ENCODE measurements around the gene MAPRE2. TPM values are rescaled to one million over a fixed set of nuclear protein-coding genes. Genes with fewer than 3 reads are reported as not detected.

The MAPRE2 gene
- total and polyA plus RNA-seq, 2 donors (not counting 1 experiment from before 2014, with no cell fraction given) = 18.5 to 88.1 TPM

DNA sequence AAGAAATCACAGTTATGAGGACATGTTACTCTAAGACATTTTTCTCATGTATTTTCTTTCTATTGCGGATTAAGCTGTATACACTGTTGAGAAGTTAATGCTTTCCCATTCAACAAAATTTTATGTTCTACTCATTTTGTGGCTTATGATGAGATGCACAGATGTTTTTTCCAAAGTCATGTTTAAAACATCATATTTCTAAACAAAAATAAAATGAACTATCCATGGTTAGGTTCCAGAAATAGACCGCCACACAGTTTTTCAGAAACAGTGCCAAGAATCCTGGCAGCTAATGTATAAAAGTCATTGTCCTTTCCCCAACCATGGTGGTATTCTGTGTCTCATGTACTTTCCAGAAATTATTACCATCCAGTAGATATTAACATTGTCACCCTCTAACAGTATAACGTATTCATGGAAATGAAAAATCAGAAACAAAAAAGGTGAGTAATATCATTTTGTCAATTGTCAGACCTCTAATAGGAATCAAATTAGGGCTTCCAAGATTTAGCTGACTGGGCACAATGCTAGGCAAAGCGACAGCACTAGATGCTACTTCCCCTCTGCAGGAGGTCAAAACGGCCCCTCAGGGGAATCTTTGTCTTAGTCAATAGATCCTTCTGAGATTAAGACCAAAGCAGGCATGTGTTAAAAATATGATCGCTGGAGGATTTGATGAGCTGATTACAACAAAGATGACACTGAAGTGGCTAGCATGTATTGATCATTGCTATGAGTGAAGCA is 145.2 kb downstream of the MAPRE2 start:
- no peak for TF ChIP-seq EZH2 (IDR thresholded peaks at IDR 0.05; ENCODE audit: low read length, missing control alignments)
- TF ChIP-seq, protein P1, sequence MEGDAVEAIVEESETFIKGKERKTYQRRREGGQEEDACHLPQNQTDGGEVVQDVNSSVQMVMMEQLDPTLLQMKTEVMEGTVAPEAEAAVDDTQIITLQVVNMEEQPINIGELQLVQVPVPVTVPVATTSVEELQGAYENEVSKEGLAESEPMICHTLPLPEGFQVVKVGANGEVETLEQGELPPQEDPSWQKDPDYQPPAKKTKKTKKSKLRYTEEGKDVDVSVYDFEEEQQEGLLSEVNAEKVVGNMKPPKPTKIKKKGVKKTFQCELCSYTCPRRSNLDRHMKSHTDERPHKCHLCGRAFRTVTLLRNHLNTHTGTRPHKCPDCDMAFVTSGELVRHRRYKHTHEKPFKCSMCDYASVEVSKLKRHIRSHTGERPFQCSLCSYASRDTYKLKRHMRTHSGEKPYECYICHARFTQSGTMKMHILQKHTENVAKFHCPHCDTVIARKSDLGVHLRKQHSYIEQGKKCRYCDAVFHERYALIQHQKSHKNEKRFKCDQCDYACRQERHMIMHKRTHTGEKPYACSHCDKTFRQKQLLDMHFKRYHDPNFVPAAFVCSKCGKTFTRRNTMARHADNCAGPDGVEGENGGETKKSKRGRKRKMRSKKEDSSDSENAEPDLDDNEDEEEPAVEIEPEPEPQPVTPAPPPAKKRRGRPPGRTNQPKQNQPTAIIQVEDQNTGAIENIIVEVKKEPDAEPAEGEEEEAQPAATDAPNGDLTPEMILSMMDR (conservative IDR thresholded peaks at IDR 0.05 in 1 of 2, IDR thresholded peaks at IDR 0.05 in 1 of 2; ENCODE audit: low read depth in 1 of 2, low read length in 2 of 2) = no peak
- Histone ChIP-seq H4K20me1 (ENCODE audit: control insufficient read depth, extremely low read depth, insufficient read depth, low read length) (no peaks in the 10 kb centered on the region), H3K36me3 (ENCODE audit: control insufficient read depth, insufficient read depth, low read length) (no peaks in the 10 kb centered on the region), H3K27ac (ENCODE audit: insufficient read depth, low read length) (no peak overlapping the region), H3K4me2 (ENCODE audit: extremely low read depth, insufficient read depth, low read length) (no peak overlapping the region), H3K4me1 (ENCODE audit: control insufficient read depth, extremely low read depth, insufficient read depth, low read length) (no peaks in the 10 kb centered on the region), H3K27me3 (ENCODE audit: control insufficient read depth, insufficient read depth, low read length) (peaks cover 2% of the 10 kb centered on the region), H3K4me3 (replicated peaks in 1 of 4; ENCODE audit: control extremely low read depth in 1 of 4, insufficient read depth in 1 of 4, low read depth in 3 of 4, low read length in 4 of 4) (no peak overlapping the region), H3K9me3 (ENCODE audit: control insufficient read depth, insufficient read depth, low read depth, low read length) (no peaks in the 10 kb centered on the region), H2AFZ (ENCODE audit: low read length) (no peak overlapping the region), H3K9ac (ENCODE audit: insufficient read depth, low read length) (no peak overlapping the region), H3K79me2 (ENCODE audit: control insufficient read depth, insufficient read depth, low read length) (no peaks in the 10 kb centered on the region)
- DNase-seq (ENCODE audit: low read depth in 2 of 2) = no peak

DNA sequence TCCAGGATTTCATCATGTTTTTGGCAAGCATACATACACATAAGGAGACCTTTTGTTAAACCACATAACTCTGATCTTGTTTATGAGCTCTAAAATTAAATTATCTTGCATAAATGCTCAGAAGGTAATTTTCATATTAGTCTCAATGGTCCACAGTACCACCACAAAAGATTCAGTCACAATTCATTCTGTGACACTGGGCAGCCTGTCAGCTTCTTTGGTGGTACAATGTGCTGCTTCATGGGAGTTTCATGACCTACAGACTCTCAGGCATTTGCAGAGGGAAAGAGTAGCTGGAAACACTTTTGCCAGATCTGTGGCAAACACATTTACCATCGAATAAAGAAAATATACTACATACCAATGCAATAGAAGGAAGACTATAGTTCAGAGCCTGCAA is 148.3 kb downstream of the MAPRE2 start:
- Histone ChIP-seq H3K9me3 (ENCODE audit: control insufficient read depth, insufficient read depth, low read depth, low read length) (no peaks in the 10 kb centered on the region), H4K20me1 (ENCODE audit: control insufficient read depth, extremely low read depth, insufficient read depth, low read length) (no peaks in the 10 kb centered on the region), H3K36me3 (ENCODE audit: control insufficient read depth, insufficient read depth, low read length) (no peaks in the 10 kb centered on the region), H3K79me2 (ENCODE audit: control insufficient read depth, insufficient read depth, low read length) (no peaks in the 10 kb centered on the region), H3K27me3 (ENCODE audit: control insufficient read depth, insufficient read depth, low read length) (no peaks in the 10 kb centered on the region), H3K27ac (ENCODE audit: insufficient read depth, low read length) (no peak overlapping the region), H3K4me2 (ENCODE audit: extremely low read depth, insufficient read depth, low read length) (no peak overlapping the region), H3K4me3 (replicated peaks in 1 of 4; ENCODE audit: control extremely low read depth in 1 of 4, insufficient read depth in 1 of 4, low read depth in 3 of 4, low read length in 4 of 4) (no peak overlapping the region), H3K9ac (ENCODE audit: insufficient read depth, low read length) (no peak overlapping the region), H2AFZ (ENCODE audit: low read length) (no peak overlapping the region), H3K4me1 (ENCODE audit: control insufficient read depth, extremely low read depth, insufficient read depth, low read length) (no peaks in the 10 kb centered on the region)
- TF ChIP-seq, protein P1 (conservative IDR thresholded peaks at IDR 0.05 in 1 of 2, IDR thresholded peaks at IDR 0.05 in 1 of 2; ENCODE audit: low read depth in 1 of 2, low read length in 2 of 2) = no peak
- no peak for TF ChIP-seq EZH2 (IDR thresholded peaks at IDR 0.05; ENCODE audit: low read length, missing control alignments)
- peak in 1 of 2 donors; percentile 63 for DNase-seq (ENCODE audit: low read depth in 2 of 2)

DNA sequence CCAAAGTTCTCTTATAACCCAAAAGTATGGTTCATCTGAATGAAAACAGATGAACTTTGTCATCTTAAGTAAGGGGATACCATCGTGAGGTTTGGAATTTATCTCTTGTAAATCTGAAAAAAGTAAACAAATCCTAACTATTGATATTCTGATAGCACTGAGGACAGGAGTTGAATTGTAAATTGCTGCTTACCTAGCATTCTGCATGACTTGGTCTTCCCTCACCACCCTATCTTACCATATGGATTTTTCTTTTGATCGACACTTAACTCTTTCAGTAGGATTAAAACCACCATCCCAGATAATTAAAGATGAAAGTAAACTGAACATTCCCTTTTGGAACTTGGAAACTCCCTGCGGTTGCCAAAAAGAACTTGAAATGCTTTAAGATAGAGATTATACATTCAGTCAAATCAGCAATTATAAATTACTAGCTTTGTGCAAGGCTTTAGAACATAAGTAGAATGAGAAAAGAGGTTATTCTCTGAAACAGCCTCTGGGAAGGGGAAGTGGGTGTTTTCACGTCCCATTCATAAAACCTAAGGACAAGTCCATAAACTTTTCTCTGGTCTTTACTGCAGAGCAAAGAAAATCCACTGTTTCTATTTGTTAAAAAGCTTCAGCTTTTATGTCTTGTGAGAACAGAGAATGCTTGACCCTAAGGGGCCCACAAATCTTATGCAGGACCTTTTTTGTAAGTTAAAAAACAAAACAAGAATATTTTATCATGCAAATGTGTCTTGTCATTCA is 149.9 kb downstream of the MAPRE2 start:
- no peaks in the 10 kb centered on the region for H3K79me2 ChIP-seq (ENCODE audit: control insufficient read depth, insufficient read depth, low read length)
- no peaks in the 10 kb centered on the region for H4K20me1 ChIP-seq (ENCODE audit: control insufficient read depth, extremely low read depth, insufficient read depth, low read length)
- H3K9ac ChIP-seq (ENCODE audit: insufficient read depth, low read length) = no peak overlapping the region
- DNase-seq (ENCODE audit: low read depth in 2 of 2) = no peak
- no peak overlapping the region for H3K27ac ChIP-seq (ENCODE audit: insufficient read depth, low read length)
- H3K9me3 ChIP-seq (ENCODE audit: control insufficient read depth, insufficient read depth, low read depth, low read length) = no peaks in the 10 kb centered on the region
- H3K4me2 ChIP-seq (ENCODE audit: extremely low read depth, insufficient read depth, low read length) = no peak overlapping the region
- no peak for TF ChIP-seq EZH2 (IDR thresholded peaks at IDR 0.05; ENCODE audit: low read length, missing control alignments)
- TF ChIP-seq, protein P1 (conservative IDR thresholded peaks at IDR 0.05 in 1 of 2, IDR thresholded peaks at IDR 0.05 in 1 of 2; ENCODE audit: low read depth in 1 of 2, low read length in 2 of 2) = no peak
- H3K4me3 ChIP-seq (replicated peaks in 1 of 4; ENCODE audit: control extremely low read depth in 1 of 4, insufficient read depth in 1 of 4, low read depth in 3 of 4, low read length in 4 of 4) = no peak overlapping the region
- no peaks in the 10 kb centered on the region for H3K36me3 ChIP-seq (ENCODE audit: control insufficient read depth, insufficient read depth, low read length)
- no peak overlapping the region for H2AFZ ChIP-seq (ENCODE audit: low read length)
- H3K4me1 ChIP-seq (ENCODE audit: control insufficient read depth, extremely low read depth, insufficient read depth, low read length) = no peaks in the 10 kb centered on the region
- no peaks in the 10 kb centered on the region for H3K27me3 ChIP-seq (ENCODE audit: control insufficient read depth, insufficient read depth, low read length)
